ENCODE results near the gene FRMPD1. TPM values are rescaled to one million over a fixed set of nuclear protein-coding genes. Genes with fewer than 3 reads are reported as not detected.

Gene FRMPD1
- total and polyA plus RNA-seq, 4 donors, result 0.06 to 0.25 (median 0.06) TPM; not detected in 1

DNA sequence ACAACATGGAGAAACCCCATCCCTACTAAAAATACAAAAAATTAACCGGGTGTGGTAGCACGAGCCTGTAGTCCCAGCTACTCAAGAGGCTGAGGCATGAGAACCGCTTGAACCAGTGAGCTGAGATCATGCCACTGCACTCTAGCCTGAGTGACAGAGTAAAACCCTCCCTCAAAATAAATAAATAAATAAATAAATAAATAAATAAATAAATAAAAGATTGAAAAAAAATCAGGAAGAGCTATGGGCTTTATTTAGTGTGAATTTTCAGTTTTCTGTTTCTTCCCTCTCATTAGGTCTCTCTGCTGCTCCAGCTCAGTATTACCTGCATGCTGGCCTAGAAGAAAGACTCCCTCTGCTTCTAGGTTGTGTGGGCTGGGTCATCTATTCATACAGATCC lies 55.0 kb downstream of the FRMPD1 start:
- H3K4me1 ChIP-seq (ENCODE audit: control insufficient read depth in 5 of 5, insufficient read depth in 5 of 5, low read length in 5 of 5), result no peaks in the 10 kb centered on the region
- WGBS, 2 donors, result 54 to 84% methylated on average over 3 of the region's 3 CpGs
- no peak for ATAC-seq (ENCODE audit: insufficient read depth, low FRiP score)
- H3K27me3 ChIP-seq (ENCODE audit: control insufficient read depth in 3 of 3, insufficient read depth in 3 of 3, low read length in 2 of 3), result peaks cover 0 to 3% (median 2%) of the 10 kb centered on the region in 3 donors
- H3K9me3 ChIP-seq (ENCODE audit: control insufficient read depth in 4 of 4, insufficient read depth in 3 of 4, low read length in 3 of 4), result no peaks in the 10 kb centered on the region
- DNase-seq, result no peak
- TF ChIP-seq, protein P1, sequence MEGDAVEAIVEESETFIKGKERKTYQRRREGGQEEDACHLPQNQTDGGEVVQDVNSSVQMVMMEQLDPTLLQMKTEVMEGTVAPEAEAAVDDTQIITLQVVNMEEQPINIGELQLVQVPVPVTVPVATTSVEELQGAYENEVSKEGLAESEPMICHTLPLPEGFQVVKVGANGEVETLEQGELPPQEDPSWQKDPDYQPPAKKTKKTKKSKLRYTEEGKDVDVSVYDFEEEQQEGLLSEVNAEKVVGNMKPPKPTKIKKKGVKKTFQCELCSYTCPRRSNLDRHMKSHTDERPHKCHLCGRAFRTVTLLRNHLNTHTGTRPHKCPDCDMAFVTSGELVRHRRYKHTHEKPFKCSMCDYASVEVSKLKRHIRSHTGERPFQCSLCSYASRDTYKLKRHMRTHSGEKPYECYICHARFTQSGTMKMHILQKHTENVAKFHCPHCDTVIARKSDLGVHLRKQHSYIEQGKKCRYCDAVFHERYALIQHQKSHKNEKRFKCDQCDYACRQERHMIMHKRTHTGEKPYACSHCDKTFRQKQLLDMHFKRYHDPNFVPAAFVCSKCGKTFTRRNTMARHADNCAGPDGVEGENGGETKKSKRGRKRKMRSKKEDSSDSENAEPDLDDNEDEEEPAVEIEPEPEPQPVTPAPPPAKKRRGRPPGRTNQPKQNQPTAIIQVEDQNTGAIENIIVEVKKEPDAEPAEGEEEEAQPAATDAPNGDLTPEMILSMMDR (IDR thresholded peaks at IDR 0.05; ENCODE audit: control extremely low read depth, extremely low read depth), result no peak
- no peak overlapping the region for H3K27ac ChIP-seq (ENCODE audit: low read depth in 1 of 2, low read length in 1 of 2)
- H3K9ac ChIP-seq (ENCODE audit: insufficient read depth in 1 of 2, low read length in 2 of 2), result no peak overlapping the region
- no peak overlapping the region for H3K4me3 ChIP-seq
- H3K36me3 ChIP-seq (ENCODE audit: control insufficient read depth in 4 of 4, insufficient read depth in 4 of 4, low read length in 4 of 4), result no peaks in the 10 kb centered on the region

DNA sequence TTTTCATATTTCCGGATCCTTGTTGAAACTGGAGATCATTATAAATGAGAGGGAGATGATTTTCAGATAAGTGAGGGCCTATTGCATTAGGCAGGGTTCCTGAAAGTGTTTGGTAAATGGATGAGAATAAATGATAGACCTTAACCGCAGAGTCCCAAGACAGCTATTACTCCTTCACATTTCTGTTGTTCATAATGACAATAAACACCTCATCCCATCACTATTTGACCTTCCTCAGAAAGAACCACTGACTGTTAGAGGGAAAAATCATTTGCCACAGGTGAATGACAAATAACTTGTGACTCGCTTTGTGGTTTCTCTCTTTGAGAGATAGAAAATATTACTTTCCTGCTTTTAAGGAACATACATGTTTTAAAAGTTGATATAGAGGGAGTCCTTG lies 55.5 kb downstream of the FRMPD1 start:
- ATAC-seq (ENCODE audit: insufficient read depth, low FRiP score), result no peak
- H3K9me3 ChIP-seq (ENCODE audit: control insufficient read depth in 4 of 4, insufficient read depth in 3 of 4, low read length in 3 of 4), result no peaks in the 10 kb centered on the region
- no peak overlapping the region for H3K9ac ChIP-seq (ENCODE audit: insufficient read depth in 1 of 2, low read length in 2 of 2)
- 72 to 74% methylated on average over 3 of the region's 3 CpGs for WGBS, 2 donors
- peaks cover 0 to 3% (median 2%) of the 10 kb centered on the region in 3 donors for H3K27me3 ChIP-seq (ENCODE audit: control insufficient read depth in 3 of 3, insufficient read depth in 3 of 3, low read length in 2 of 3)
- no peaks in the 10 kb centered on the region for H3K36me3 ChIP-seq (ENCODE audit: control insufficient read depth in 4 of 4, insufficient read depth in 4 of 4, low read length in 4 of 4)
- H3K27ac ChIP-seq (ENCODE audit: low read depth in 1 of 2, low read length in 1 of 2), result no peak overlapping the region
- no peak overlapping the region for H3K4me3 ChIP-seq
- DNase-seq, result no peak
- TF ChIP-seq, protein P1 (IDR thresholded peaks at IDR 0.05; ENCODE audit: control extremely low read depth, extremely low read depth), result no peak
- no peaks in the 10 kb centered on the region for H3K4me1 ChIP-seq (ENCODE audit: control insufficient read depth in 5 of 5, insufficient read depth in 5 of 5, low read length in 5 of 5)

DNA sequence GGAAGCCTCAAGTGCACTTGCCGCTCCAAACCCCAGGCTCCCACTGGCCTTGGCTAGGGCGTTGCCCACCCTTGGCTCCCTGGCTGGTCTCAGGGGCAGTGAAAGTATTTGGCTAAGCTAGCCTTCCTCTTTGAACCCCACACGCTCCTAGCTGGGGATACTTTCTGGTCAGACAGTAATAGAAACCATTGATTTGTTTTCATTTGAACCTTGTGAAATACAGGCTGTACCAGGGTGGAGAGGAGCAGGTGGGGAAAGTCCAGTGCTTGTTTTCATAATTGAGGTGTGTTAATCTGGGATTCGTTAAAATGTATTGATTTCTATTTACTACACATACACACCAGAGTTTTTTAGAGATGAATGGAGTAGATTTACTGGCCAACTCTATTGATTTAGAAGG lies 57.0 kb downstream of the FRMPD1 start:
- peaks cover 0 to 2% (median 0%) of the 10 kb centered on the region in 3 donors for H3K27me3 ChIP-seq (ENCODE audit: control insufficient read depth in 3 of 3, insufficient read depth in 3 of 3, low read length in 2 of 3)
- H3K9ac ChIP-seq (ENCODE audit: insufficient read depth in 1 of 2, low read length in 2 of 2), result no peak overlapping the region
- ATAC-seq (ENCODE audit: insufficient read depth, low FRiP score) (no peak), DNase-seq (no peak)
- no peaks in the 10 kb centered on the region for H3K36me3 ChIP-seq (ENCODE audit: control insufficient read depth in 4 of 4, insufficient read depth in 4 of 4, low read length in 4 of 4)
- H3K9me3 ChIP-seq (ENCODE audit: control insufficient read depth in 4 of 4, insufficient read depth in 3 of 4, low read length in 3 of 4), result no peaks in the 10 kb centered on the region
- WGBS, 2 donors, result 79 to 90% methylated on average over 4 of the region's 4 CpGs
- no peak overlapping the region for H3K27ac ChIP-seq (ENCODE audit: low read depth in 1 of 2, low read length in 1 of 2)
- H3K4me3 ChIP-seq, result no peak overlapping the region
- TF ChIP-seq, protein P1 (IDR thresholded peaks at IDR 0.05; ENCODE audit: control extremely low read depth, extremely low read depth), result no peak
- no peaks in the 10 kb centered on the region for H3K4me1 ChIP-seq (ENCODE audit: control insufficient read depth in 5 of 5, insufficient read depth in 5 of 5, low read length in 5 of 5)

DNA sequence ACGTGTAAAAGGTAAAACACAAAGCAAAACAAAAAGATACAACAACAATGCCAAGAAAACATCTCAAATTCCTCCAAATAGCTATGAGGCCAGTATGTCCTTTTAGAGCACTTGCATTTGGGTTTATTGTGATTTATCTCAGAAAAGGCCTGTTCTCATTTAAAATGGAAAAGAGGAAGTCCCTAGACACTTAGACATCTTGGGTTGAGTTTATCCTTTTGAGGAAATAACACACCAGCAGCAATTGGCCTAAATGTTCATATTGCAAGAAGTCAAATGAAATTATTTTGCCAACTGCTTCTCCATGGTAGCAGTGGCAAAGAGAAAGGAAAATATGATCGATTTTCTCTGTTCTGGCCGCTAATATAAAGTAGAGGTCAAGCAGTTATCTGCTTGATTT lies 59.3 kb downstream of the FRMPD1 start:
- Histone ChIP-seq H3K4me3 (no peak overlapping the region), H3K36me3 (ENCODE audit: control insufficient read depth in 4 of 4, insufficient read depth in 4 of 4, low read length in 4 of 4) (no peaks in the 10 kb centered on the region), H3K27ac (ENCODE audit: low read depth in 1 of 2, low read length in 1 of 2) (no peak overlapping the region), H3K9me3 (ENCODE audit: control insufficient read depth in 4 of 4, insufficient read depth in 3 of 4, low read length in 3 of 4) (no peaks in the 10 kb centered on the region), H3K4me1 (ENCODE audit: control insufficient read depth in 5 of 5, insufficient read depth in 5 of 5, low read length in 5 of 5) (no peaks in the 10 kb centered on the region), H3K9ac (ENCODE audit: insufficient read depth in 1 of 2, low read length in 2 of 2) (no peak overlapping the region), H3K27me3 (ENCODE audit: control insufficient read depth in 3 of 3, insufficient read depth in 3 of 3, low read length in 2 of 3) (peaks cover 0 to 2% (median 0%) of the 10 kb centered on the region in 3 donors)
- ATAC-seq (ENCODE audit: insufficient read depth, low FRiP score) (no peak), DNase-seq (no peak)
- TF ChIP-seq, protein P1 (IDR thresholded peaks at IDR 0.05; ENCODE audit: control extremely low read depth, extremely low read depth), result no peak
- 90 to 91% methylated on average over 3 of the region's 3 CpGs for WGBS, 2 donors
